OCI-LY1 (cell line): ENCODE results near the gene TNNT2.

Experiments
- CTCF ChIP-seq: fragments of 200-600 bp; sonication (generic), shearing (Covaris generic); IDR thresholded peaks from 2 replicates; pipeline ENCODE4 v1.5.1; 2017; ENCODE audit warnings: mild to moderate bottlenecking, antibody characterized with exemption, low read length, moderate library complexity, mixed read lengths
- EZH2 ChIP-seq: fragments of 200-600 bp; sonication (generic), shearing (Covaris generic); IDR thresholded peaks from 2 replicates; pipeline ENCODE4 v1.8.0; 2017; ENCODE audit warnings: borderline replicate concordance, mixed run types, mild to moderate bottlenecking, antibody characterized with exemption, low read length, moderate library complexity, mixed read lengths

GRCh38 chr1:201335174-201335870 lies 42.2 kb downstream of the TNNT2 start:
- no peak for TF ChIP-seq CTCF
- TF ChIP-seq EZH2, result no peak
